GM21367 (cell line): ENCODE data around the gene HCN3.

Experiments used
- ATAC-seq: cut with Tn5 transposase; IDR thresholded peaks from one replicate; pipeline ENCODE4 v1.9.1; 2021; ENCODE audit not compliant: unreplicated experiment

Gene HCN3

GRCh38 chr1:155253797-155254196, 23.5 kb upstream of the HCN3 start:
- no peak for ATAC-seq

- no peak for ATAC-seq
These were observed 23.0 kb upstream of the HCN3 start for GRCh38 chr1:155254228-155254713.

GRCh38 chr1:155254714-155255242, 22.5 kb upstream of the HCN3 start:
- no peak for ATAC-seq

GRCh38 chr1:155255243-155256007, 21.8 kb upstream of the HCN3 start, which contains the start of gene ENTREP3:
TSS of gene ENTREP3 (minus strand) at chr1:155255483. CDS start at chr1:155254877, 606 bp downstream.
- ATAC-seq = no peak

- ATAC-seq = no peak
These were observed 21.0 kb upstream of the HCN3 start for GRCh38 chr1:155256058-155256852.

- no peak for ATAC-seq
These were observed 17.0 kb upstream of the HCN3 start for GRCh38 chr1:155260276-155260675.

- ATAC-seq = no peak
These were observed 15.8 kb upstream of the HCN3 start for GRCh38 chr1:155261493-155261851.

GRCh38 chr1:155261852-155262673, 15.2 kb upstream of the HCN3 start, which contains the start of gene SCAMP3:
TSS of gene SCAMP3 (minus strand) at chr1:155262360. CDS start at chr1:155262151, 209 bp downstream.
- peak; percentile 81 for ATAC-seq

- no peak for ATAC-seq
These were observed 14.2 kb upstream of the HCN3 start for GRCh38 chr1:155263067-155263466.

GRCh38 chr1:155266553-155266952, 10.7 kb upstream of the HCN3 start:
- ATAC-seq = no peak

- ATAC-seq = no peak
These were observed 9.9 kb upstream of the HCN3 start for GRCh38 chr1:155267373-155267772.

- no peak for ATAC-seq
These were observed 8.6 kb upstream of the HCN3 start for GRCh38 chr1:155268630-155269029.

GRCh38 chr1:155269381-155269780, 7.9 kb upstream of the HCN3 start:
- no peak for ATAC-seq

GRCh38 chr1:155272466-155273342, 4.6 kb upstream of the HCN3 start:
- ATAC-seq = peak; percentile 17

GRCh38 chr1:155273343-155274245, 3.7 kb upstream of the HCN3 start, which contains the start of gene CLK2:
TSS of gene CLK2 (minus strand) at chr1:155273504. CDS start at chr1:155270977, 2,527 bp downstream.
- peak; percentile 74 for ATAC-seq

- ATAC-seq = no peak
These were observed 832 bp downstream of the HCN3 start for GRCh38 chr1:155277902-155278688.

- no peak for ATAC-seq
These were observed 1.5 kb downstream of the HCN3 start for GRCh38 chr1:155278689-155279160.

- no peak for ATAC-seq
These were observed 2.0 kb downstream of the HCN3 start for GRCh38 chr1:155279268-155279667.
